A549 (cell line): ENCODE measurements around the gene LLGL2.

Experiments
- BHLHE40 ChIP-seq: IDR thresholded peaks from 2 replicates; pipeline ENCODE4 v1.6.1; 2012; ENCODE audit warnings: low read depth, low read length, inconsistent platforms
- CEBPB ChIP-seq, 2 experiments: fragments of >200 bp in 1 of 2; sonication (Bioruptor Twin) in 1 of 2; formaldehyde crosslinking in 1 of 2; IDR thresholded peaks; 2 replicates each; pipeline ENCODE4 v1.6.1; 2012 to 2016
- CHD2 ChIP-seq: fragments of 150-350 bp; IDR thresholded peaks from 2 replicates; pipeline ENCODE4 v1.6.1; 2014; ENCODE audit warnings: low read length; ENCODE audit not compliant: partially characterized antibody
- CTCF ChIP-seq: fragments of >200 bp; sonication (Bioruptor Twin); formaldehyde crosslinking; IDR thresholded peaks from 3 replicates; pipeline ENCODE4 v1.5.1; 2016
- EP300 ChIP-seq, 2 experiments: fragments of >200 bp; sonication (Bioruptor Twin); formaldehyde crosslinking; IDR thresholded peaks; 2 replicates in 1 of 2; 3 replicates in 1 of 2; pipeline ENCODE4 v1.6.1; 2016 to 2017
- HES2 ChIP-seq: fragments of >200 bp; sonication (Bioruptor Twin); formaldehyde crosslinking; IDR thresholded peaks from 2 replicates; pipeline ENCODE4 v1.6.1; 2016
- JUNB ChIP-seq: fragments of >200 bp; sonication (Bioruptor Twin); formaldehyde crosslinking; IDR thresholded peaks from 2 replicates; pipeline ENCODE4 v1.6.1; 2016
- MAX ChIP-seq: IDR thresholded peaks from 2 replicates; pipeline ENCODE4 v1.6.1; 2012
- POLR2A ChIP-seq: IDR thresholded peaks from 2 replicates; pipeline ENCODE4 v1.6.1; 2012; ENCODE audit warnings: mild to moderate bottlenecking, low read length
- RCOR1 ChIP-seq: fragments of 150-350 bp; IDR thresholded peaks from 2 replicates; pipeline ENCODE4 v1.6.1; 2014; ENCODE audit warnings: antibody characterized with exemption, low read length, low read depth
- REST ChIP-seq: fragments of 200-600 bp; sonication (generic); IDR thresholded peaks from 2 replicates; pipeline ENCODE4 v1.6.1; 2016; ENCODE audit warnings: antibody characterized with exemption, mild to moderate bottlenecking, moderate library complexity
- SMC3 ChIP-seq: fragments of >200 bp; sonication (Bioruptor Twin); formaldehyde crosslinking; IDR thresholded peaks from 3 replicates; pipeline ENCODE4 v1.6.1; 2018; ENCODE audit warnings: inconsistent platforms
- USF2 ChIP-seq: fragments of 450-650 bp; IDR thresholded peaks from 2 replicates; pipeline ENCODE4 v1.6.1; 2014; ENCODE audit warnings: antibody characterized with exemption
- TF ChIP-seq, protein P1 (sequence below): fragments of 250-450 bp; sonication (Bioruptor Pico); IDR thresholded peaks from 2 replicates; pipeline ENCODE4 v1.5.0; 2021; ENCODE audit warnings: mild to moderate bottlenecking, moderate library complexity, borderline replicate concordance

GRCh38 chr17:75563063-75563758, 37.7 kb downstream of the LLGL2 start:
- TF ChIP-seq USF2 (no peak), CTCF (no peak), POLR2A (no peak), MAX (no peak), CHD2 (no peak), BHLHE40 (no peak), JUNB (no peak), CEBPB (IDR thresholded peaks at IDR 0.05) (no peak), HES2 (no peak), REST (no peak), RCOR1 (no peak), EP300 (IDR thresholded peaks at IDR 0.05) (no peak), SMC3 (no peak)
- TF ChIP-seq, protein P1, sequence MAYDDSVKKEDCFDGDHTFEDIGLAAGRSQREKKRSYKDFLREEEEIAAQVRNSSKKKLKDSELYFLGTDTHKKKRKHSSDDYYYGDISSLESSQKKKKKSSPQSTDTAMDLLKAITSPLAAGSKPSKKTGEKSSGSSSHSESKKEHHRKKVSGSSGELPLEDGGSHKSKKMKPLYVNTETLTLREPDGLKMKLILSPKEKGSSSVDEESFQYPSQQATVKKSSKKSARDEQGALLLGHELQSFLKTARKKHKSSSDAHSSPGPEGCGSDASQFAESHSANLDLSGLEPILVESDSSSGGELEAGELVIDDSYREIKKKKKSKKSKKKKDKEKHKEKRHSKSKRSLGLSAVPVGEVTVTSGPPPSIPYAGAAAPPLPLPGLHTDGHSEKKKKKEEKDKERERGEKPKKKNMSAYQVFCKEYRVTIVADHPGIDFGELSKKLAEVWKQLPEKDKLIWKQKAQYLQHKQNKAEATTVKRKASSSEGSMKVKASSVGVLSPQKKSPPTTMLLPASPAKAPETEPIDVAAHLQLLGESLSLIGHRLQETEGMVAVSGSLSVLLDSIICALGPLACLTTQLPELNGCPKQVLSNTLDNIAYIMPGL, result no peak
